H1 (cell line): ENCODE data around the gene CMIP. TPM values are rescaled to one million over a fixed set of nuclear protein-coding genes. Genes with fewer than 3 reads are reported as not detected.

Experiments
- CTCF ChIA-PET: fragments of 300-600 bp; sonication (Branson Sonifier 250); formaldehyde crosslinking; loops from one replicate; lab custom pipeline; 2021; ENCODE audit not compliant: partially characterized antibody; lab: Charles Lee
- POLR2A ChIA-PET: fragments of 300-600 bp; sonication (Branson Sonifier 250); formaldehyde crosslinking; loops from one replicate; lab custom pipeline; 2021; ENCODE audit warnings: inconsistent platforms; ENCODE audit not compliant: partially characterized antibody; lab: Charles Lee
- DNase-seq, 2 experiments: peaks; one replicate each; pipeline versions ENCODE4 v3.0.0 to v3.0.0-alpha.2; 2010 to 2022; ENCODE audit warnings: low spot score in 2 of 2, low read depth in 1 of 2, mixed read lengths in 1 of 2
- FAIRE-seq: peaks from 2 replicates; lab custom pipeline; 2011; peaks lifted over from hg19 to GRCh38; lab: Jason Lieb, UNC
- H2AFZ ChIP-seq: 2 replicates; pipeline ENCODE4 v1.8.1; 2012; ENCODE audit warnings: low read length, inconsistent platforms
- H2AK5ac ChIP-seq: 2 replicates; pipeline ENCODE4 v1.6.1; 2013; ENCODE audit warnings: low read depth, low read length
- H2BK120ac ChIP-seq: replicated peaks from 2 replicates; pipeline ENCODE3; 2013; ENCODE audit warnings: low read depth, low read length, inconsistent platforms
- H2BK12ac ChIP-seq: 2 replicates; pipeline ENCODE4 v1.6.1; 2013; ENCODE audit warnings: low read depth, low read length
- H2BK15ac ChIP-seq: 2 replicates; pipeline ENCODE4 v1.6.1; 2013; ENCODE audit warnings: low read length
- H2BK20ac ChIP-seq: 2 replicates; pipeline ENCODE4 v1.6.1; 2013; ENCODE audit warnings: low read length
- H2BK5ac ChIP-seq: 2 replicates; pipeline ENCODE4 v1.6.1; 2013; ENCODE audit warnings: low read depth, low read length
- H3K14ac ChIP-seq: 2 replicates; pipeline ENCODE4 v1.6.1; 2013; ENCODE audit warnings: inconsistent platforms; ENCODE audit not compliant: insufficient read length
- H3K18ac ChIP-seq: 2 replicates; pipeline ENCODE4 v1.6.1; 2013; ENCODE audit warnings: low read length; ENCODE audit errors: extremely low read depth
- H3K23ac ChIP-seq: 2 replicates; pipeline ENCODE4 v1.6.1; 2013; ENCODE audit warnings: inconsistent platforms; ENCODE audit not compliant: insufficient read length
- H3K23me2 ChIP-seq: 2 replicates; pipeline ENCODE4 v1.6.1; 2013; ENCODE audit warnings: low read depth, low read length
- H3K27ac ChIP-seq: 2 replicates; pipeline ENCODE4 v1.6.1; 2011; ENCODE audit warnings: low read depth, low read length, inconsistent platforms
- H3K27me3 ChIP-seq, 4 experiments: replicated peaks in 1 of 4; 1 replicate in 1 of 4; 2 replicates in 3 of 4; pipeline versions ENCODE4 v1.6.1 to v1.8.1; 2011 to 2013; ENCODE audit warnings: low read length in 3 of 4, mild to moderate bottlenecking in 3 of 4, inconsistent platforms in 2 of 4, mixed read lengths in 2 of 4, moderate library complexity in 1 of 4; ENCODE audit not compliant: control insufficient read depth in 3 of 4, insufficient read depth in 3 of 4; ENCODE audit errors: extremely low read depth in 1 of 4
- H3K36me3 ChIP-seq, 4 experiments: 2 replicates each; pipeline versions ENCODE4 v1.6.1 to v1.8.1; 2011 to 2013; ENCODE audit warnings: mild to moderate bottlenecking in 4 of 4, low read length in 3 of 4, moderate library complexity in 2 of 4, control low read depth in 1 of 4, inconsistent platforms in 1 of 4; ENCODE audit not compliant: insufficient read depth in 4 of 4, control insufficient read depth in 2 of 4
- H3K4ac ChIP-seq: replicated peaks from 2 replicates; pipeline ENCODE3; 2013; ENCODE audit warnings: low read length, low read depth, mixed read lengths, inconsistent platforms; ENCODE audit not compliant: insufficient read length
- H3K4me1 ChIP-seq, 4 experiments: replicated peaks in 1 of 4; 1 replicate in 1 of 4; 2 replicates in 3 of 4; pipeline versions ENCODE4 v1.6.1 to v1.8.1; 2011 to 2013; ENCODE audit warnings: low read length in 3 of 4, inconsistent platforms in 2 of 4, mixed read lengths in 1 of 4; ENCODE audit not compliant: insufficient read depth in 4 of 4, control insufficient read depth in 3 of 4
- H3K4me2 ChIP-seq, 2 experiments: 2 replicates each; pipeline versions ENCODE4 v1.6.1 to v1.8.1; 2011 to 2013; ENCODE audit warnings: low read depth in 2 of 2, low read length in 2 of 2, control low read depth in 1 of 2, inconsistent platforms in 1 of 2, mild to moderate bottlenecking in 1 of 2; ENCODE audit not compliant: insufficient read depth in 1 of 2
- H3K4me3 ChIP-seq, 4 experiments: fragments of 200-600, 300-600 bp in 1 of 4; sonication (generic), shearing (Covaris generic), sonication (Bioruptor Twin) in 1 of 4; 2 replicates each; pipeline versions ENCODE4 v1.5.1 to v1.8.1; 2011 to 2016; ENCODE audit warnings: low read length in 4 of 4, low read depth in 3 of 4, control low read depth in 2 of 4, inconsistent platforms in 2 of 4, mild to moderate bottlenecking in 2 of 4, mixed read lengths in 1 of 4, moderate library complexity in 1 of 4; ENCODE audit not compliant: insufficient read depth in 2 of 4; ENCODE audit errors: extremely low read depth in 1 of 4
- H3K56ac ChIP-seq: replicated peaks from 2 replicates; pipeline ENCODE3; 2013; ENCODE audit warnings: low read depth, mild to moderate bottlenecking, mixed read lengths, low read length, inconsistent platforms; ENCODE audit not compliant: insufficient read length
- H3K79me1 ChIP-seq: 2 replicates; pipeline ENCODE4 v1.6.1; 2013; ENCODE audit warnings: low read depth, low read length, control low read depth
- H3K79me2 ChIP-seq, 2 experiments: 2 replicates each; pipeline versions ENCODE4 v1.6.1 to v1.8.1; 2012 to 2013; ENCODE audit warnings: low read length in 2 of 2, mild to moderate bottlenecking in 2 of 2, inconsistent platforms in 1 of 2; ENCODE audit not compliant: insufficient read depth in 2 of 2, control insufficient read depth in 1 of 2
- H3K9ac ChIP-seq, 4 experiments: replicated peaks in 1 of 4; 1 replicate in 1 of 4; 2 replicates in 3 of 4; pipeline versions ENCODE4 v1.6.1 to v1.8.1; 2011 to 2013; ENCODE audit warnings: low read depth in 3 of 4, low read length in 3 of 4, control low read depth in 2 of 4, mild to moderate bottlenecking in 2 of 4, moderate library complexity in 2 of 4, inconsistent platforms in 1 of 4; ENCODE audit errors: extremely low read depth in 1 of 4
- H3K9me3 ChIP-seq, 2 experiments: 2 replicates each; pipeline versions ENCODE4 v1.6.1 to v1.8.1; 2012 to 2013; ENCODE audit warnings: mild to moderate bottlenecking in 2 of 2, moderate library complexity in 2 of 2, control low read depth in 1 of 2, inconsistent platforms in 1 of 2, low read depth in 1 of 2, low read length in 1 of 2, mixed read lengths in 1 of 2; ENCODE audit not compliant: insufficient read depth in 2 of 2
- H4K20me1 ChIP-seq, 2 experiments: replicated peaks in 1 of 2; 2 replicates each; pipeline versions ENCODE3 to v1.8.1; 2011 to 2013; ENCODE audit warnings: inconsistent platforms in 2 of 2, low read length in 2 of 2, mild to moderate bottlenecking in 1 of 2; ENCODE audit not compliant: insufficient read depth in 2 of 2, control insufficient read depth in 1 of 2
- H4K5ac ChIP-seq: 2 replicates; pipeline ENCODE4 v1.6.1; 2013; ENCODE audit warnings: low read length, low read depth, mixed read lengths, inconsistent platforms; ENCODE audit not compliant: insufficient read length
- H4K8ac ChIP-seq: 2 replicates; pipeline ENCODE4 v1.8.0; 2013; ENCODE audit warnings: mild to moderate bottlenecking, moderate library complexity, low read length, inconsistent platforms; ENCODE audit not compliant: insufficient read depth; ENCODE audit errors: extremely low read depth
- H4K91ac ChIP-seq: replicated peaks from 2 replicates; pipeline ENCODE3; 2013; ENCODE audit warnings: low read length, mixed read lengths, inconsistent platforms; ENCODE audit not compliant: insufficient read length
- BACH1 ChIP-seq: IDR thresholded peaks from 2 replicates; pipeline ENCODE4 v1.6.1; 2012; ENCODE audit warnings: low read length, improper control_type of control experiment
- GTF2F1 ChIP-seq: IDR thresholded peaks from 2 replicates; pipeline ENCODE4 v1.6.1; 2012; ENCODE audit warnings: low read depth, low read length, improper control_type of control experiment, borderline replicate concordance
- HDAC2 ChIP-seq, 2 experiments: fragments of 300-600 bp in 1 of 2; sonication (generic) in 1 of 2; IDR thresholded peaks; 2 replicates each; pipeline ENCODE4 v1.6.1; 2011 to 2012; ENCODE audit warnings: low read depth in 2 of 2, low read length in 2 of 2, mild to moderate bottlenecking in 2 of 2, moderate library complexity in 2 of 2, borderline replicate concordance in 1 of 2, inconsistent platforms in 1 of 2
- KDM5A ChIP-seq: fragments of 200-600 bp; IDR thresholded peaks from 2 replicates; pipeline ENCODE4 v1.7.1; 2012; ENCODE audit warnings: mild to moderate bottlenecking, low read length, inconsistent platforms, mixed read lengths
- PHF8 ChIP-seq: fragments of 200-600 bp; sonication (generic); conservative IDR thresholded peaks from 2 replicates; pipeline ENCODE4 v1.7.1; 2012; ENCODE audit warnings: low read depth, mild to moderate bottlenecking, inconsistent platforms, low read length, moderate library complexity
- POLR2A ChIP-seq, 2 experiments: IDR thresholded peaks; 1 replicate in 1 of 2; 2 replicates in 1 of 2; pipeline ENCODE4 v1.6.1; 2011; ENCODE audit warnings: low read depth in 2 of 2, low read length in 2 of 2, mild to moderate bottlenecking in 2 of 2; ENCODE audit errors: control extremely low read depth in 1 of 2
- POU5F1 ChIP-seq: IDR thresholded peaks from 2 replicates; pipeline ENCODE4 v1.6.1; 2011; ENCODE audit warnings: low read depth, mild to moderate bottlenecking, low read length, moderate library complexity
- RFX5 ChIP-seq: IDR thresholded peaks from 2 replicates; pipeline ENCODE4 v1.6.1; 2011; ENCODE audit warnings: low read depth, low read length, improper control_type of control experiment, borderline replicate concordance
- SAP30 ChIP-seq: fragments of 300-600 bp; sonication (generic); IDR thresholded peaks from 2 replicates; pipeline ENCODE4 v1.7.1; 2012; ENCODE audit warnings: low read length, moderate library complexity, mild to moderate bottlenecking, inconsistent platforms; ENCODE audit not compliant: insufficient read depth, insufficient replicate concordance
- SP2 ChIP-seq: IDR thresholded peaks from 2 replicates; pipeline ENCODE4 v1.6.1; 2012; ENCODE audit warnings: mild to moderate bottlenecking, low read length, inconsistent platforms
- TAF7 ChIP-seq: optimal IDR thresholded peaks from 2 replicates; pipeline ENCODE3; 2011; ENCODE audit warnings: low read depth, mild to moderate bottlenecking, inconsistent platforms, low read length, moderate library complexity, borderline replicate concordance
- WGBS, 2 experiments: shearing (Covaris generic) in 1 of 2; methylation state at CpG; one replicate each; pipeline versions ENCODE4 v1.1.6 to v1.1.7; 2013 to 2015; ENCODE audit warnings: low lambda C conversion rate in 2 of 2, mixed read lengths in 2 of 2, inconsistent platforms in 1 of 2, low coverage in 1 of 2, missing lambda C conversion rate in 1 of 2; ENCODE audit not compliant: insufficient replicate concordance in 2 of 2, insufficient coverage in 1 of 2, insufficient read length in 1 of 2; ENCODE audit errors: extremely low coverage in 1 of 2, missing lambda C conversion rate in 1 of 2; 5-methylcytosine and 5-hydroxymethylcytosine counted together
- polyA plus RNA-seq, 7 experiments: library from polyadenylated mRNA; depleted of rRNA in 3 of 7; stranded (reverse) in 5 of 7; unstranded in 2 of 7; fragments of >200 nt in 5 of 7; fragments of 200-250 nt in 2 of 7; gene quantifications; 1 replicate in 5 of 7; 2 replicates in 1 of 7; 4 replicates in 1 of 7; pipeline versions ENCODE4 v1.2.1 to v1.2.3, GENCODE V29; 2011 to 2013; ENCODE audit warnings: missing spikeins in 2 of 7, mixed read lengths in 2 of 7
- total RNA-seq: library from RNA; stranded (reverse); fragmentation: NEBNext Ultra II Directional; extraction: Animal tissue kit (Norgen Biotek cat#: 25700); gene quantifications from 2 replicates; pipeline ENCODE4 v1.2.1, GENCODE V29; 2021

CMIP gene
- total and polyA plus RNA-seq, 2 of the 8 experiments (the other 6 are each of a cell fraction or from before 2014, with no cell fraction given), result 7.9 to 53.2 TPM

DNA sequence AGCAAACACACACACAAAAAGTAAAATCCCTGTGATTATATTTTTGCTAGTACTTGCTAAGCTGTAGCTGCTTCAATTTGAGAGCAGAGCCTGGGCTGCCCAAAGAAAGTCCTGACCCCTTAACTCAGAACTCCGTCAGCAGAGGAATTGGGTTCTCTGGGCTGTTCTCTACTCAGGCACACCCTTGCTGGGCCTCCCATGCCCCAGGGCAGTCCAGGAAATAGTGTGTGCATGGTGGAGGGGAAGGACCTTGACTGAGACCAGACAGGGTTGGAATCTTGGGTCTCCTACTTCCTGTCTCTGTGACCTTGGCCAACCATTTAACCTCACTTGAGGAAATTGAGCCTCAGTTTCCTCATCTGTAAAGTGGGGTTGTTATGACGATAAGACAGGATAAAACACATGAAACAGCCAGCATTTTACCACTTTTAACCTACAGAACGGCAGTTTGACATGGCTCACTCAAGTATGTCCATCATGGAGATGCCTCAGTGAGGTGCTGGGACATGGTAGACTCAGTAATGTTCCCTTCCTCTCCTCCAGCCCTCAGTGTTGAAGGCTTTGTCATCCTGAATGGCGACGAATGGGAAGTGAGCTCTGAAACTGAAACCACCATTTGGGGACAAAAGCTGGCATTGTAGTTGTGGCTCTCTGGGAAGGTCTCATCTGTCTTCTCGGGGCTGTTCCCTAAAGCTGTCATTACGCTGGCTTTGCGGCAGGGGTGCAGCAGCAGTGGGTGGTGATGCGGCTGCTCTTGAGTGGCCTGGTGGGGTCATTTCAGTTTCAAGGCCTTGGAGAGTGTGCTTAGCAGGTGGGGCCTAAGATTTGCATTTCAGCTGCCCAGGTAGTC, 74.9 kb downstream of the CMIP start:
- POLR2A ChIA-PET, result interaction anchor here (0.7 kb wide), 1 partner anchor 78 kb away, joined by 6 read pairs; no protein-coding TSS in a partner anchor
- Histone ChIP-seq H3K56ac (no peak overlapping the region), H3K23ac (no peak overlapping the region), H3K79me2 (peaks cover 0 to 80% of the 10 kb centered on the region in 2 experiments; a peak in 2 of 4 replicates), H3K4me3 (no peak overlapping the region), H4K20me1 (peaks cover 11 to 27% of the 10 kb centered on the region in 2 experiments), H2BK15ac (no peak overlapping the region), H3K27ac (no peak overlapping the region), H3K79me1 (peaks cover 29% of the 10 kb centered on the region), H2BK5ac (no peak overlapping the region), H4K5ac (no peak overlapping the region), H2AK5ac (no peak overlapping the region), H3K36me3 (peaks cover 0 to 4% (median 2%) of the 10 kb centered on the region in 4 experiments; a peak in 1 of 8 replicates), H3K27me3 (no peaks in the 10 kb centered on the region), H3K9ac (no peak overlapping the region), H3K23me2 (no peaks in the 10 kb centered on the region; the same call in 1 of the 2 replicates), H2BK12ac (no peak overlapping the region), H3K4me2 (no peak overlapping the region), H2BK20ac (no peak overlapping the region), H2BK120ac (no peak overlapping the region), H3K4me1 (peaks cover 0 to 3% (median 0%) of the 10 kb centered on the region in 4 experiments; a peak in 1 of 7 replicates), H3K4ac (no peak overlapping the region), H3K9me3 (no peaks in the 10 kb centered on the region), H4K91ac (no peak overlapping the region), H3K18ac (no peak overlapping the region), H4K8ac (peak overlapping the region; percentile 29), H3K14ac (no peak overlapping the region), H2AFZ (no peak overlapping the region)
- FAIRE-seq, result no peak
- 77% methylated on average over 9 of the region's 9 CpGs; no CpG with 5 or more reads in 1 of the 2 experiments for whole genome bisulfite sequencing, 2 experiments
- CTCF ChIA-PET, result interaction anchor here (0.7 to 1.4 kb wide), 2 partner anchors 9 to 320 kb away, joined by 3 to 5 read pairs; no protein-coding TSS in a partner anchor
- no peak for DNase-seq
- no peak for TF ChIP-seq SP2
- no peak for TF ChIP-seq POU5F1
- no peak for TF ChIP-seq SAP30
- no peak for TF ChIP-seq GTF2F1
- no peak for TF ChIP-seq TAF7
- no peak for TF ChIP-seq RFX5
- no peak for TF ChIP-seq PHF8
- TF ChIP-seq BACH1, result no peak
- TF ChIP-seq POLR2A (IDR thresholded peaks at IDR 0.05; ENCODE audit: control extremely low read depth in 1 of 2, low read depth in 2 of 2, low read length in 2 of 2), result no peak
- no peak for TF ChIP-seq HDAC2 (IDR thresholded peaks at IDR 0.05; ENCODE audit: borderline replicate concordance in 1 of 2, low read depth in 2 of 2, low read length in 2 of 2)
- no peak for TF ChIP-seq KDM5A
